ENCODE results near the gene BAK1.

- TF ChIP-seq EGR1 (IDR thresholded peaks at IDR 0.05) (no peak), CREB1 (IDR thresholded peaks at IDR 0.05; ENCODE audit: low read depth) (no peak), TAF1 (IDR thresholded peaks at IDR 0.05; ENCODE audit: low read depth) (no peak), RAD21 (IDR thresholded peaks at IDR 0.05; ENCODE audit: low read depth) (no peak)
- TF ChIP-seq, protein P1, sequence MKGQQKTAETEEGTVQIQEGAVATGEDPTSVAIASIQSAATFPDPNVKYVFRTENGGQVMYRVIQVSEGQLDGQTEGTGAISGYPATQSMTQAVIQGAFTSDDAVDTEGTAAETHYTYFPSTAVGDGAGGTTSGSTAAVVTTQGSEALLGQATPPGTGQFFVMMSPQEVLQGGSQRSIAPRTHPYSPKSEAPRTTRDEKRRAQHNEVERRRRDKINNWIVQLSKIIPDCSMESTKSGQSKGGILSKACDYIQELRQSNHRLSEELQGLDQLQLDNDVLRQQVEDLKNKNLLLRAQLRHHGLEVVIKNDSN (IDR thresholded peaks at IDR 0.05): no peak
These were observed 3.0 kb downstream of the BAK1 start for GRCh38 chr6:33577106-33577535.

All from Ishikawa (cell line).